ENCODE results near the gene CALN1.

GRCh38 chr7:72037516-72037915, 374.6 kb downstream of the CALN1 start:
- TF ChIP-seq POLR2A (IDR thresholded peaks at IDR 0.05) (no peak), CTCF (IDR thresholded peaks at IDR 0.05) (no peak)

Measured in gastroesophageal sphincter (tissue), 3 donors.